HL-60 (cell line): ENCODE data around the gene VAV2.

Experiments used
- DNase-seq, 2 experiments: peaks; one replicate each; pipeline ENCODE4 v3.0.0-alpha.2; 2010 to 2020; ENCODE audit warnings: low read depth in 1 of 2, low spot score in 1 of 2
- H3K27ac ChIP-seq: fragments of 250-450 bp; sonication (Bioruptor Pico); replicated peaks from 2 replicates; pipeline ENCODE4 v1.5.1; 2020; ENCODE audit warnings: mild to moderate bottlenecking, moderate library complexity
- H3K27me3 ChIP-seq: fragments of 250-450 bp; sonication (Bioruptor Pico); 2 replicates; pipeline ENCODE4 v1.5.1; 2021; ENCODE audit warnings: mild to moderate bottlenecking, moderate library complexity; ENCODE audit not compliant: insufficient read depth, poor library complexity, severe bottlenecking
- H3K4me3 ChIP-seq: replicated peaks from 2 replicates; pipeline ENCODE4 v1.5.1; 2011; ENCODE audit warnings: mild to moderate bottlenecking, control low read depth, low read length; ENCODE audit not compliant: insufficient read depth
- CTCF ChIP-seq: IDR thresholded peaks from one replicate; pipeline ENCODE4 v1.5.1; 2011; ENCODE audit warnings: low read length, control low read depth, inconsistent platforms; ENCODE audit not compliant: insufficient read depth
- GABPA ChIP-seq: IDR thresholded peaks from 2 replicates; pipeline ENCODE4 v1.6.1; 2012; ENCODE audit warnings: low read depth
- POLR2AphosphoS5 ChIP-seq: IDR thresholded peaks from 2 replicates; pipeline ENCODE4 v1.6.1; 2012; ENCODE audit warnings: low read depth
- REST ChIP-seq: IDR thresholded peaks from 2 replicates; pipeline ENCODE4 v1.6.1; 2012; ENCODE audit warnings: low read depth; ENCODE audit not compliant: insufficient replicate concordance
- SPI1 ChIP-seq: IDR thresholded peaks from 2 replicates; pipeline ENCODE4 v1.6.1; 2012; ENCODE audit warnings: low read depth, mild to moderate bottlenecking, borderline replicate concordance

The VAV2 gene

GRCh38 chr9:133879615-133880014, 112.5 kb downstream of the VAV2 start:
- no peak for DNase-seq
- no peak for TF ChIP-seq GABPA
- no peak for TF ChIP-seq CTCF
- no peak for TF ChIP-seq POLR2AphosphoS5
- no peak for TF ChIP-seq SPI1
- no peak for TF ChIP-seq REST
- Histone ChIP-seq H3K27ac (no peak overlapping the region), H3K4me3 (no peak overlapping the region), H3K27me3 (no peaks in the 10 kb centered on the region)

DNA sequence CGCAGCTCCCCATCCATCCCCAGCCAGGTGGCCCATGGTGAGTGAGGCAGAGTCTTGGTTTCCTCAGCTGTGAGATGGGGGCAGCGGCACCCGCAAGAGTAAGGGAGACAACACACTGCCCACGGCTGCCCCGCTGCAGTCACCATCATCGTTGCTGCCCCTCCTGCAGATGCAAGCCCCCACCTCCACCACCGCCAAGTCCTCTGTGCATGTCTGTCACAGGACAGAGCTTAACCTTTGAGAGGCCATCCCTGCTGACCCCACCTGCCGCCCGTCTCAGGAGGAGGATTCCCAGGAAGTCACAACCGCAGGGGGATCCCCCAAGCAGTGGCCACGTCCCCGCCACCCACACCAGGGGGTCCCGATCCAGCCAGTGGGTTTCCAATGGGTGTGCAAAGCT, 113.7 kb downstream of the VAV2 start:
- DNase-seq = no peak
- Histone ChIP-seq H3K27ac (no peak overlapping the region), H3K4me3 (no peak overlapping the region), H3K27me3 (no peaks in the 10 kb centered on the region)
- TF ChIP-seq CTCF (no peak), REST (no peak), SPI1 (no peak), POLR2AphosphoS5 (no peak), GABPA (no peak)

DNA sequence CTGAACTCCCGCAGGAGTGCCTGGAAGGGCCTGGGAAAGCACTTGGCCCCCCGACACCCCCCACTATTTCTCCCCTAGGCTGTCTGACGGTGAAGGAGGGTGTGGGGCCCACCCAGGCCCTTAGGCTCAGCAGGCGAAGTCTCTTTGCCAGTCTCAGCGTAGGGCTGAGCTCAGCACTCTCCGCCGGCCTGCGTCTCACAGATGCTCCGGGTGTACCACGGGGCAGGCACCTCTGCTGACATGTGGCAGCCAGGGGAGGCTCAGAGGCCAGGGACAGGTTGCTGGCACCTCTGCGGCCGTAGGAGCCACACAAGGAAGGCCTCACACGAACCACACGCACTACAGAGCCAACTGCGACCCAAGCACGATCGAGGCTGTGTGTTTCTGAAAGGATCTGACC, 114.2 kb downstream of the VAV2 start:
- TF ChIP-seq REST (no peak), SPI1 (no peak), POLR2AphosphoS5 (no peak), GABPA (no peak), CTCF (no peak)
- DNase-seq = no peak

More for the DNA sequence above, 114.2 kb downstream of the VAV2 start:
- Histone ChIP-seq H3K27ac (no peak overlapping the region), H3K27me3 (no peaks in the 10 kb centered on the region), H3K4me3 (no peak overlapping the region)
